HK-2 (cell line): ENCODE data around the gene NPAS2.

ENCODE experiments used
- DNase-seq: peaks from one replicate; pipeline ENCODE4 v3.0.0-alpha.2; 2018; ENCODE audit not compliant: unreplicated experiment

Gene NPAS2

DNA sequence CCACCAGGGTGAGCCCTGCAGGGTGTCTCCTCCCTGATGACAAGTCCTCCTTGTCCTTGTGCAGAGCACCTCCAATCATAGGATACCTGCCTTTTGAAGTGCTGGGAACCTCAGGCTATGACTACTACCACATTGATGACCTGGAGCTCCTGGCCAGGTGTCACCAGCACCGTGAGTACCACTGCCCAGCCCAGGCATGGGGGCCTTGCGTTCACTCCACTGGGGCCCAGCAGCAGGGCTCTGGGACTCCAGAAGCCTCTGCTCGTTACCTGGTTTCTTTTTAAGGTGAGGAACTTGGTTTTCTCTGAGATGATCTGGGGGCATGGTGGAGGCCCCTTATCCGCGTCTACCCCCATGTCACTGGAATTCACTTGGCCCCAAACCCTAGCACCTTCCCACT lies 145.7 kb downstream of the NPAS2 start:
- DNase-seq, result no peak

DNA sequence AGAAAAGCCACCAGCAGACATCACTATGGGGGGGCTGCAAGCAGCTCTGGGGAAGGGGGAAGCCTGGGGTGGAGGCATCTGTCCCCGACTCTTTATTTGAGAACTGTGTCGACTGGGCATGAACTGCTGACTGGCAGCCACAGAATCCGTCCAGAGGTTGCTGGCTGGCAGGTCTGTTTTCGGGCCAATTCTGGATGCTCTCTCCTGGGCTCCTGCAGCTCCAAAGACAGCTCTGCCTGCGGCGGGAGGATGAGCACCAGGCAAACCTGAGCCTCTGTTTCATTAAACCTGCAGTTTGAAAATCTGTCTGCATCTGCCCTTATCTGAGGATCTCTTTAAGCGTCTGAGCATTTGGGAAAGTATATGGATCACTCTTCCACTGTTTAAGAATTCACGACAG lies 147.8 kb downstream of the NPAS2 start:
- no peak for DNase-seq

DNA sequence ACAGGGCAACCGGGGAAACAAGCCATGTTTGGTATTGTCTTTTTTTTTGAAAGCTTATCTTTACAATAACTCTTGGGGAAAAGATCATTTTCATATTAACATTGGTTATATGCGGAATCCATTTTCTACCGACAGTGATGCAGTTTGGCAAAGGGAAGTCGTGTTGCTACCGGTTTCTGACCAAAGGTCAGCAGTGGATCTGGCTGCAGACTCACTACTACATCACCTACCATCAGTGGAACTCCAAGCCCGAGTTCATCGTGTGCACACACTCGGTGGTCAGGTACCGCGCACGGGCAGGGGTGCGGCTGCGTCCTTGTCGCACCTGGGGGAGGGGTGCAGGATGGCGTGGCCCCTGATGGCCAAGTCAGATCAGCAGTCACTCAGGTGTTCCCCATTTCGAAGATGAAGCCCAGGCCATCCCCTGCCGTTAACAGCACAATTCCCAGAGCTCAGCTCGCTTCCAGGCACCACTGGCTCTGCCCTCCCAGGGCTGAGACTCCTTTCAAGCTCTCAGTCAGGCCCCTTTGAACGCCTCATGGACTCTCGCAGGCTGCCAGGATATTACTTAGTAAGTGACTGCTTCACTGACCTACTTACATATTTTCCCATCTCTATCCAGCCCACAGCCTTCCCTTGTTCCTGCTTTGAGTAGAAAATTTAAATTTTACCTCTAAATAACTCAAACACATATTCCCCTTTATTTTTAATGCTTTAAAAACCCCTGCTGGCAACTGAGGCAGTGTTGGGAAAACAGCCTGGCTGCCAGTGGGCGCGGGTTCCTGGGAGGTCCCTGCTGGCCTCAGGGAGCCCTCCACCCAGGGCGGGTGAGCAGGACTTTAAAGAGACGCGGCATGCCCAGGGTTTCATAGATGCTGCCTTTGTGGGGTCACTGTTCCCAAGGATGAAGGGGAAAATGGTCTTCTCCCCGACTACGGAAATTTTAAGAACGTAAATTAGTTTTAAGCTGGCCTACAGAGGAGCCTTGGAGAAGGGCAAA lies 148.5 kb downstream of the NPAS2 start:
- DNase-seq, result no peak

DNA sequence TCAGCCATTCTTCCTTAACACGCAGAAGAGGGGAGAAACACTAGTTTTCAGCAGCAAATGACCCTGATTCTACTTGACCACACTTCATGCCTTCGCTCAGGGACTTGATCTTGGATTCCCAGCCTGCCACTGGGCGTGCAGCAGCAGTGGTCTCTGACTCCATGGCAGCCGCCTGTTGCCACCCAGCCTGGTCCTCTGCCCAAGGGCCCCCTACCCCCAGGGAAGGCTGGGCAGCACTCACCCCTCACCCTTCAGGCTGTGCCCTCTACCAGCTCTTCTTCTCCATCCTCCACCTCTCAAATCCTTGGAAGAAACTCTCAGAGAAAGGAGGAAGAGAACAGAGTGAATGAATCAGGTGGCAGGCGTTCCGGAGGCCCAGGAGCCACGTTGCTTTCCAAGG lies 150.1 kb downstream of the NPAS2 start:
- no peak for DNase-seq

DNA sequence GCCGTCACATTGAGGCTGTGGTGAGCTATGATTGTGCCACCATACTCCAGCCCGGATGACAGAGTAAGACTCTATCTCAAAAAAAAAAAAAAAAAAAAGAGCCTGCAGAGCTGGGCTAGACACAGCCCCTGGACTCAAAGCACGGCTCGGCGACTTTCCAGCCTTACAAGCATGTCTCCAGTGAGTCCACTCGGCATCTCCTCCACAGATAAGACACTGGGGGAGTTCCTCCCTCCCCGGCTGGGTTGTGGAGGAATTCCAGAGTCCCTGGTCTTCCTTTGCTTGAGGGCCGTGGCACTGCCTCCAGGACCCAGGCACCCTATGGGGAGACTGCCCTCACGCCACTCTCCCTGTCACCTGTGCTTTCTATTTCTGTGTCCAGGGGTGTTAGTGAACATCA lies 151.3 kb downstream of the NPAS2 start:
- DNase-seq, result no peak

DNA sequence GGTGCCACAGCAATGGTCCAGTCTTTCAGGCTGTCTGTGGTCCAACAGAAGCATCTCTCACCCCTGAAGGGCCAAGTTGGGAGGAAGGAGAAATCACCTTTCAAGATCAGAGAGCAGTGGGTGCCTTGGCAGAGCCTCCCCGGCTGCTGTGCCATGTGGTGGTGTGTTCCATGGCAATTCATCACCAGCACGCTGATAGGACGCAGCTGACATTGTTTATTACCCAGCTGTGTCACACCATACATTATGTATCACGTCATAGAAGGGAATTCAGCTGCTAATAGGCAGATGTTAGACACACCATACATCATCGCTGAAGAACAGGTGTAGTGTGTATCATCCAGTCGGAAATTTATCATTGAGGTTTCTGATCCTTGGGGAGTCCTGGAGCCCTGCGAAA lies 152.5 kb downstream of the NPAS2 start:
- DNase-seq, result no peak

DNA sequence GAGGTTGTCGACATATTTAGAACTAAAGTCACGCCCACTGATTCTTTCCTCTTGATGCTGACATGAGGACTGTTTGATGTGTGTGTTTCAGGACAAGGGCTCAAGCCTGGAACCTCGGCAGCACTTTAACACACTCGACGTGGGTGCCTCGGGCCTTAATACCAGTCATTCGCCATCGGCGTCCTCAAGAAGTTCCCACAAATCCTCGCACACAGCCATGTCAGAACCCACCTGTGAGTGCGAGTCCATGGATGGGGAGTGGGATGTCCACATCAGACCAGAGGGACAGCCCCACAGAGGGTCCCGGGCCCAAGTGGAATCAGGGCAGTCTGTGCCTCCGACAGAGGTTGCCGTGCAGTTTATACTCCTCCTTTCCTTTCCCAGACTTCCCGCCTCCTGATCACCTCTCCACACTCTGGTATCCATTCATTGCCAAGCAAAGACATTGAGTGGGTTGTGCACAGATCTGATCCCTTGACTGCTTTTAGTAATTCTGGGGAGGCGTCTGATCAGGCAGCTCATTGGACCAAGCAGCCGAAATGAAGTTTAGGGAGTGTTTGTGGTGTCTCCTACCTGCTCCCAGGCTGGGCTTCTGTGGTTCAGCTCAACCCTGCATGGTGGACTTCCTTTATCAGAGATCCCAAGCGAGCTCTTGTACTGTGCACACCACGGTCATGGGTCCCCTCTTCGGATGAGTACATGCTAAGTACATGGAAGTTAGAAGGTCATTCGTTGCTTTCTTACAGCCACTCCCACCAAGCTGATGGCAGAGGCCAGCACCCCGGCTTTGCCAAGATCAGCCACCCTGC lies 155.0 kb downstream of the NPAS2 start:
- no peak for DNase-seq

DNA sequence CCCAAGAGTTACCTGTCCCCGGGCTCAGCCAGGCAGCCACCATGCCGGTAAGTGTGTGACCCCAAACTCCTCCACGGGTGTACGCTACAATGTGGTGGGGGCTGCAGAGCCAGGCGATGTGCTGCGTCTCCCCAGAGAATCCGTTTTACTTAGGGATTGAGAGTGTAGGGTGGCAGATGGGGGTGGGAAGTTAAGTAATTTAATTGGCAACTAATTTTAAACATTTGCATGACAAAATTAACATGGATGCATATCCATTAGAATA lies 155.5 kb downstream of the NPAS2 start:
- no peak for DNase-seq

DNA sequence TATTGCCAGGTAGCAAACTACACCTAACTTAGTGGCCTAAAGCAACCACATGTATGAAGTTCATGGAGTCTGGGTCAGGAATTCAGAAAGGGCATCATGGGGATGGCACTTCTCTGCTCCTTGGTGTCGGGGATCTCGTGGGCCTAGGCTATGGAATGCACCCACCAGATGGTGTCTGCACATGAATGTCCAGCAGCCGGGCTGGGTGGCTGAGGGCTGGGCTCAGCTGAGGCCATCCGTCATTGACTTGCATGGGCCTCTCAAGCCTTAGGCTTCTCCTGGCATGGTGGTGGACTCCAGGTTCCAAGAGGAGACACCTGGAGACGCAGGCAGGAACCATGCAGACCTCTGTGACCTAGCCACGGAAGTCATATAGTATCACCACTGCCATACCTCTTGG lies 156.1 kb downstream of the NPAS2 start:
- no peak for DNase-seq

DNA sequence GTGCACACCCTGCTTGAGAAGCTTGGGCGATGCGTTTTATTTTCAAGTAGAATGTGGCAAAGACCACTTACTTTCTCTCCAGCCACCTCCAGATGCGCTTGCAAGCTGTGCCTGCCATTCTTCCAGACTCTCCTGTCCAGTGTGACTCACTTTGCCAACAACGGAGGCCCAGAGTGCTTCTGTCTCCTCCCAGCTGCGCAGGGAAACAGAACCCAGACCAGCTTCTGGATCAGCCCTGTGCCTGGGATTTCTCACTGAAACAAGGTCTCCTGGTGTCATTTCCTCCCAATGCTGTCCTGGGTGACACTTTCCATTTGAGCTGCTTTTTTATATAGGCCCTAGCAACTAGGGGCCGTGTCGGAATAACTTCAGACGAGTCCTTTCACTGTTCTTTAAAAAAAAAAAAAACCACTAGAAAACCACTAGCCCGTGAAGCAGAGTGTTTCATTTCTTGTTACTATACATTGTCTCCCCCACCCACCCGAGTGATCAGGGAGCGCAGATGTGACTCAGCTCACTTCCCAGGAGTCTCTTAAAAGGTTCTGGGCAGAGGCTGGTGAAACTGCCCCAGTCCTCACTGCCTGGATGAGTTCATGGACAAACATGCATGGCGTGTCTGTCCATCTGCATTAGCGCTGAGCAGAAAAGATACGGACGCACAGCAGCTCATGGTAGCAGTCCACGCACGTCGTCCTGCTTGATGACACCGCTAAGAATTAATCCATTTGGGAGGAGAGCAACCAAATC lies 156.9 kb downstream of the NPAS2 start:
- peak; percentile 73 for DNase-seq

DNA sequence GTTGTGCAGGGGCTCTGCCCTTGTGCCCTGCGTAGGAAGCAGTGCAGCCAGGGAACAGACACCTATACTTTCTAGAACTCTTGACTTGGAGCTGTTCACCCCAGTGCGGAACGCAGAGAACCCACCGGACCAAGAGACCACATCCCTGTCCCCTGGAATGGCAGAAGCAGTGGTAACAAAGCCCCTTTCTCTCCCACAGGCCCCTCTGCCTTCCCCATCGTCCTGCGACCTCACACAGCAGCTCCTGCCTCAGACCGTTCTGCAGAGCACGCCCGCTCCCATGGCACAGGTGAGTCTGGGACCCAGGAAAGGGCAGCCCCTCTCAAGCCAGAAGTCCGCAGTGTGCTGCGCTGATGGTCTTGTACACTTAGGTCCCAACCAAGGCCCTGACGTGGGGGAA lies 157.6 kb downstream of the NPAS2 start:
- no peak for DNase-seq

DNA sequence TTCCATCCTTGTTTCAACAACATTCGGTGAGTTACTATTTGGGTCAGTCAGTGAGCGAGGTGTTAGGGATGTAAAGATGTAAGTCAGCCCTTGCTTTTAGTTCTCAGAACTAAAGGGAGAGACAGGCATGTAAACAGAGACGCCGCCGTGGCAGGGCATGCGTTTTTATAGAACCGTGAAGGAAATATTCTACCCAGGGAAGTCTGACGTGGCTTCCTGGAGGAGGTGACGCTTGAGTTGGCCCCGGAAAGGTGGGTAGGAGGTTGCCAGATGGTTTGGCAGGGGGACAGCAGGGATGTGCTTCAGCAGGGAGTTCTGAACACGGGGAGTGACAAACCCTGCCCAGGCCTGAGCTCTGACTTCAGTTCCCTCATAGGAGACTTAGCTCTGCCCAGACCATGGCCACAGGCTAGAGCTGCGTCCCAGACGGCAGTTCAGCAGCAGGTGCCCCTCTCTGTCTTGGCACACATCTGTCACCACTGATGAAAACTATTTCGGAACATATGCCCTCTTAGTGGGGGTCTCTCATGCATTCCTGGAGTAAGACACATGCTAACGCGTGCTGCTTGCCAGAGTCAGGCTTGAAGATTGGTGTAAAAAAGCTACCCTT lies 158.7 kb downstream of the NPAS2 start:
- DNase-seq, result no peak

DNA sequence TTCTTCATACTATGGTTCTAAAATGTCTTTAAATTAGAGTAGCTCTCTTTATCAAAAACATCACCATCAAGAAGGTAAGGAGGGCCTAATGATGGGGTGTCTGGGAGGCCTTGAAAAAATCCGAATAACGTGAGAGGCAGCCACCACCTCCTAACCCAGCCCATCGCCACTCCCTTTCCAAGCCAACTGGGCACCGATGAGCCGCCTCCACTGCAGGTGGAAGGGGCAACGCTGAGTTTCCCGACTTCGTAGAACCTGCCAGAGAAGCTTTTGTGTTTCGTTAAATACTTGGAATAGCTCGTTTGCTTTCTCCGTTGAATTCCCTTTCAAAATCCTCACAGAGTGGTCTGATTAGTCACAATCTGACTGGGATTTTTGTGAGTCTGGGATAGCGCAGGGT lies 160.1 kb downstream of the NPAS2 start:
- no peak for DNase-seq

DNA sequence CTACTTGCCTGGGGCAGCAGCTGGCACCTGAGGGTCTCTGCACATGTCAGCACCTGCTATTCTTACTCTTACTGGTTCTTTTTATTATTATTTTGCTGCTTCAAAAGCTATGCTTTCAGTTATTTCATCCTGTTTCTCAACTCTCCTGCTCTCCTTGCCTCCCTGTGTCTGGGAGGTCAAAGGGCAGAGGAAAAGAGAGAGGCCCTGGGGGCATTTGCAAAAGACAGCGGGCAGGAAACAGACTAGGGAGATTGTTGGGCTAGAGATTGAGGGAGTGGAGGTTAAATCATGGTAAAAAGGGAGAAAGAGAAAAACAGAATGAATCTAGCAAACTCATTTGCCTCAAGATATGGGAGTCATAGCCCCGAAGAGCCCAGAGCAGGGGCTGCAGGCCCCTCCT lies 161.1 kb downstream of the NPAS2 start:
- no peak for DNase-seq

DNA sequence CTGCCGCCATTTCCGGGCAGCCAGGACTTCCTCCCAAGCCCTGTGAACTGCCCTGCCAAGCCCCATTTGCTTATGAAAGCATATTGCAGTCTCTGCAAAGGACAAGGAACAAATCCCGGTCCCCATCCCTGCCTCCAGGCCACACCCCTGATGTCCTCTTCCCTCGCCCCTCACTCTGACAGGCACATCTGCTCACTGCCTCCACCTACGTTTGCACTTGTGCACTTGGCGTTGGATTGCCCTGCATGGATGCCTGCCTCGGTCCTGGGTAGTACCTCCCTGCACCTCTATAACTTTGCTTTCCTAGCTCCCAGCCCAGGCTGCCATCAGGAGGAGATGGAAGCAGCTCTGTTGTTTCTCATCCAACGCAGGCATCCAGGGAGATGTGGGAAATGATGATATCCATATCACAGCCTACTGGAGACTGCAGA lies 162.5 kb downstream of the NPAS2 start:
- no peak for DNase-seq

DNA sequence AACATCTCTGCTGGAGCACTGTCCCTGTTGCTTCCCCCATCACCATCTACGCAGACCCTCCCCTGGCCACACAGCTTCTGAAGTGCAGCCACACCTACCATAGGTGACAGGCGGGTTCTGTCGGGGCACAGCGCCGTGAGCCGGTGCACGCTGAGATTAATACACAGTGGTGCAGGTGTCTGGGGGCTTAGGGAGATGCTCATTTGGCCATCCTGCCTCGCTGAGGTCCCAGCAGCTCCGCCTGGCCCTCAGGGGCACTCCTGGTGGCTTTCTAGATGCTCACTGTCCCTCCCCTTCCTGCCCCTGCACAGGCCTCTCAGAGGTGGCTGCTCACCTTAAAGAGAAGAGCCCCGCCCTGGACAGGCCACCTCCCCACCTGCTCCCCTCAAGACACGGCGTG lies 163.3 kb downstream of the NPAS2 start:
- no peak for DNase-seq

DNA sequence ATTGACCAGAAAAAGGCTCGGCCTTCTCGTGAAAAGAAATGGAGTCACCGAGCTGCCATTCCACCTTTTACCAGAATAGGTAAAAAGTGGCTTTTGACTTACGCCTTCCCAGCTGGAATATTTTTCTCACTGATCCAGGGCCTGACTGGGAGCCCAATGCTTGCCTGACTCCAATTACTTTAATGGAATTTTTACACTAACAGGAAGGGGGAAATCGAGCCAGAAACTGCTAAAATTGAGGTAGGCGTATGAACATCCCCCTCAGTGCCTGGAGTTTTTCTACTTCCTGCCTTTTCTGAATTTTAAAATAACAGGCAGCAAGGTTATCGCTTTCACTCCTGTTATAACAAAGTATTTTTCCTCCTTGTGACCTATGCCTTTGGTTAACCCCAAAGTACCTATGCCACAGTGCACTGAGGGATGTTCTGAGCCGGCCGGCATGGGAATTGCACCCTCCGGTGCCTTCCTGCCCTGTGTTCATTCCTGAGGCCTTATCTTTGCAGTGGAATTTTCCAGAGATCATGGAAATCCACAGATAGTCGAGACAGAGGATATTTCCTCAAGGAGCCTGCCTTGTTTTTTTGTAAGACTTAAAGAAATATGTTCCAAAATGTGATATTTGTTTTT lies 163.9 kb downstream of the NPAS2 start:
- DNase-seq, result no peak

DNA sequence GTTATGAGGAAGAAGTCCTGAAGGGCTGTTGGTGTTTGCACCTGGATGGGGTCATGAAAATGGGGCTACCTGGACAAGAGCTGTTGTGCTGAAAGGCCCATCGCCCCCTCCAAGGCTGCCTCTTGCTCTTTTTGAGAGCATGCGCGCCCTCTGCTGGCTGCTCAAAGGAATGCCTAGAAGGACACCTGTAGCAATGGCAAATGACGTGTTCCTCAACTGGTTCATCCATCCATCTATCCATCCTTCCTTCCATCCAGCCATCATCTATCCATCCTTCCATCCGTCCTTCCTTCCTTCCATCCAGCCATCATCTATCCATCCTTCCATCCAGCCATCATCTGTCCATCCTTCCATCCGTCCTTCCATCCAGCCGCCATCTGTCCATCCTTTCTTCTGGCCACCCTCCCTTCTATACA lies 165.0 kb downstream of the NPAS2 start:
- peak; percentile 74 for DNase-seq

DNA sequence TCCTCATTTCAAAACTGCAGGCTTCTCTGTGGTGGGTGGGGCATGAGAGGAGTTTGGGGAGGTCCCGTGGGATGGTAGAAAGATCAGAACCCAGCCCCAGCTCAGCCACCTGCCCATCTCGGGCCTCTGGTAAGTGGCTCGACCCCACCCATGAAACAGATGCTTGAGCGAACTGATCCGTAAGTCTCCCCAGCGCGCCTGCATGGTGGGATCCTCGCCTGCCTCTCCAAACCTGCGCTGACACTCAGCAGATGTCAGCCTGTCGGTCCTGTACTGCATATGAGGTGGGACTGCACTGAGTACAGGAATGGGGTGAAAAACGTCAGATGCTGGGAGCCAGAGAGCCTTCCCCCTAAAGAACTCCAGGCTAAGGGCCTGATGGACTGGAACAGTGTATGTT lies 166.2 kb downstream of the NPAS2 start:
- DNase-seq, result no peak

DNA sequence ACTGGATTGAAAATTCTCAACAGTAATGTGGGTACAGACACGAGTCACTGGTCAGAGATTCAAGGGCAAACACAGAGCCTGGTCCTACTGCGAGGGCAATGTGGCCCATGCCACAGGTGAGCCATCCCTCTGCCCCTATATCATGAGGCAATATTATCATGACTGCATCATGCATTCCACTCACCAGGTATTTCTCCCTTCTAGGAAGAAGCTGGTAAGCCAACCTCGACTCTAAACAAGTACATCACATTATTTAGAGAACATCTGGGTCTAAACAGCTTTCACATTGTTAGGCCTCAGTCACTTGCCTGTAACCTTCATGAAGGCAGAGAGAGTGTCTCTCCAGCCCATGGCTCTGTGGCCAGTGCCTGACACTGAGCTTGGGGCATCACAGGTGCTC lies 167.6 kb downstream of the NPAS2 start:
- no peak for DNase-seq

DNA sequence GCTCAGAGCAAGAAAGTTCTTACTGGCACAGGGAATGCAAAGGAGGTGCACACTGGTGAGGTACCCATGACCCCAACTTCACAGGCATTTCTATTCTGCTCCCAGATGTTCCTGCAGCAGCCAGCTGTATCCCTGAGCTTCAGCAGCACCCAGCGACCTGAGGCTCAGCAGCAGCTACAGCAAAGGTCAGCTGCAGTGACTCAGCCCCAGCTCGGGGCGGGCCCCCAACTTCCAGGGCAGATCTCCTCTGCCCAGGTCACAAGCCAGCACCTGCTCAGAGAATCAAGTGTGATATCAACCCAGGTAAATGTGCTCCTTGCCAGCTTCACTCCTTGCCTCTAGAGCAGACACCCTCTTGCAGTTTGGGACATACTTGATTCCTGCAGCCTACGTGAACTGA lies 168.0 kb downstream of the NPAS2 start:
- no peak for DNase-seq
